Naive thymus-derived CD4-positive, alpha-beta T cell (primary cell): Measurements from ENCODE around the gene STX4. TPM values are rescaled to one million over a fixed set of nuclear protein-coding genes. Genes with fewer than 3 reads are reported as not detected.
A peak's percentile ranks its signal among the peaks of the same experiment; 100 is the strongest.

Source experiments
- ATAC-seq: fragments of 150-1000 bp; cut with Tn5 transposase; 2 replicates; pipeline ENCODE4 v1.10.0; 2021; ENCODE audit warnings: mild to moderate bottlenecking, moderate library complexity
- CTCF ChIA-PET: fragments of 350-600 bp; sonication (Branson Sonifier 250); formaldehyde crosslinking; loops from one replicate; lab custom pipeline; 2021; ENCODE audit warnings: antibody characterized with exemption; lab: Charles Lee
- POLR2A ChIA-PET: fragments of 350-600 bp; sonication (Branson Sonifier 250); formaldehyde crosslinking; loops from one replicate; lab custom pipeline; 2021; ENCODE audit warnings: antibody characterized with exemption, inconsistent platforms; lab: Charles Lee
- DNase-seq, 9 donors: peaks; one replicate each; pipeline versions ENCODE4 v3.0.0 to v3.0.0-alpha.2; 2020 to 2022; ENCODE audit warnings: mixed read lengths in 1 of 9
- H3K27ac ChIP-seq: one replicate; pipeline ENCODE4 v1.7.0; 2013; ENCODE audit warnings: mild to moderate bottlenecking, low read depth, low read length, moderate library complexity
- H3K27me3 ChIP-seq, 2 donors: one replicate each; pipeline ENCODE4 v1.7.0; 2013; ENCODE audit warnings: low read length in 2 of 2, mild to moderate bottlenecking in 2 of 2, moderate library complexity in 2 of 2; ENCODE audit not compliant: control insufficient read depth in 2 of 2, insufficient read depth in 2 of 2
- H3K36me3 ChIP-seq, 3 experiments: 1 replicate in 2 of 3; 2 replicates in 1 of 3; pipeline ENCODE4 v1.7.0; 2013; ENCODE audit warnings: low read length in 3 of 3, mild to moderate bottlenecking in 3 of 3, moderate library complexity in 1 of 3; ENCODE audit not compliant: insufficient read depth in 3 of 3, control insufficient read depth in 2 of 3
- H3K4me1 ChIP-seq, 2 donors: one replicate each; pipeline ENCODE4 v1.7.0; 2013; ENCODE audit warnings: low read length in 2 of 2, mild to moderate bottlenecking in 2 of 2, moderate library complexity in 1 of 2; ENCODE audit not compliant: control insufficient read depth in 2 of 2, insufficient read depth in 2 of 2
- H3K4me3 ChIP-seq: 2 replicates; pipeline ENCODE4 v1.7.0; 2013; ENCODE audit warnings: mild to moderate bottlenecking, low read length
- H3K9me3 ChIP-seq, 3 experiments: 1 replicate in 2 of 3; 2 replicates in 1 of 3; pipeline ENCODE4 v1.7.0; 2013; ENCODE audit warnings: low read length in 3 of 3; ENCODE audit not compliant: control insufficient read depth in 2 of 3
- H3K27ac Mint-ChIP-seq, 9 donors: one replicate each; pipeline ENCODE4 v1.8.0; 2020 to 2022; ENCODE audit warnings: mixed read lengths in 9 of 9, mild to moderate bottlenecking in 8 of 9, moderate library complexity in 5 of 9, inconsistent platforms in 2 of 9
- H3K27me3 Mint-ChIP-seq, 5 donors: one replicate each; pipeline ENCODE4 v1.8.0; 2021 to 2022; ENCODE audit warnings: mixed read lengths in 5 of 5, mild to moderate bottlenecking in 1 of 5
- H3K36me3 Mint-ChIP-seq, 5 donors: one replicate each; pipeline ENCODE4 v1.8.0; 2020 to 2022; ENCODE audit warnings: mixed read lengths in 5 of 5, mild to moderate bottlenecking in 3 of 5, inconsistent platforms in 1 of 5
- H3K4me1 Mint-ChIP-seq, 7 donors: one replicate each; pipeline ENCODE4 v1.8.0; 2020 to 2022; ENCODE audit warnings: mixed read lengths in 7 of 7, mild to moderate bottlenecking in 3 of 7, inconsistent platforms in 1 of 7
- H3K4me3 Mint-ChIP-seq, 10 donors: one replicate each; pipeline ENCODE4 v1.8.0; 2020 to 2022; ENCODE audit warnings: mild to moderate bottlenecking in 10 of 10, mixed read lengths in 10 of 10, moderate library complexity in 6 of 10, inconsistent platforms in 2 of 10
- H3K9me3 Mint-ChIP-seq, 11 donors: one replicate each; pipeline ENCODE4 v1.8.0; 2020 to 2022; ENCODE audit warnings: mixed read lengths in 11 of 11, mild to moderate bottlenecking in 4 of 11, inconsistent platforms in 1 of 11, moderate library complexity in 1 of 11
- intact Hi-C, 2 donors: fragments of 100-400 bp; cut with micrococcal nuclease; formaldehyde crosslinking; loops; one replicate each; pipeline ENCODE4 v1.15.1; 2023
- polyA plus RNA-seq, 2 donors: library from polyadenylated mRNA; unstranded; fragments of 300-500 nt; fragmentation: Illumina TruSeq; gene quantifications; one replicate each; pipeline ENCODE4 v1.2.3, GENCODE V29; 2021
- total RNA-seq, 6 experiments: library from RNA in 5 of 6; stranded (reverse) in 5 of 6; gene quantifications; 1 replicate in 5 of 6; 2 replicates in 1 of 6; pipeline ENCODE4 v1.2.3 and lab custom pipeline; 2021 to 2026

STX4 gene
- total and polyA plus RNA-seq, 7 experiments from 2014 or later: 23.1 to 114 (median 84.0) TPM

GRCh38 chr16:31042866-31043265 lies 9.5 kb downstream of the STX4 start:
- peaks cover 0 to 16% (median 5%) of the 10 kb centered on the region in 5 donors for H3K36me3 Mint-ChIP-seq
- H3K4me3 Mint-ChIP-seq: no peak overlapping the region
- H3K27ac Mint-ChIP-seq: no peak overlapping the region
- H3K27ac ChIP-seq: no peak overlapping the region
- no peaks in the 10 kb centered on the region for H3K4me1 ChIP-seq
- no peaks in the 10 kb centered on the region for H3K9me3 Mint-ChIP-seq
- H3K36me3 ChIP-seq: peaks cover 3 to 51% (median 11%) of the 10 kb centered on the region in 3 experiments
- peaks cover 0 to 3% (median 0%) of the 10 kb centered on the region in 7 donors for H3K4me1 Mint-ChIP-seq
- DNase-seq: no peak
- no peak overlapping the region for H3K4me3 ChIP-seq
- no peak for ATAC-seq
- H3K27me3 Mint-ChIP-seq: no peaks in the 10 kb centered on the region
- H3K9me3 ChIP-seq: no peaks in the 10 kb centered on the region
- intact Hi-C loops: no loop called here
- ChIA-PET POLR2A (no interaction called here), CTCF (no interaction called here)
- no peaks in the 10 kb centered on the region for H3K27me3 ChIP-seq

GRCh38 chr16:31043352-31043751 lies 10.0 kb downstream of the STX4 start:
- Mint-ChIP-seq H3K4me1 (peaks cover 0 to 3% (median 0%) of the 10 kb centered on the region in 7 donors), H3K36me3 (peaks cover 0 to 16% (median 5%) of the 10 kb centered on the region in 5 donors), H3K27ac (no peak overlapping the region), H3K27me3 (no peaks in the 10 kb centered on the region), H3K9me3 (no peaks in the 10 kb centered on the region), H3K4me3 (no peak overlapping the region)
- Histone ChIP-seq H3K4me1 (no peaks in the 10 kb centered on the region), H3K4me3 (no peak overlapping the region), H3K36me3 (peaks cover 3 to 46% (median 6%) of the 10 kb centered on the region in 3 experiments), H3K27me3 (no peaks in the 10 kb centered on the region), H3K9me3 (no peaks in the 10 kb centered on the region), H3K27ac (no peak overlapping the region)
- ChIA-PET CTCF (no interaction called here), POLR2A (no interaction called here)
- ATAC-seq: no peak
- intact Hi-C loops: no loop called here
- DNase-seq: no peak

- H3K9me3 Mint-ChIP-seq: no peaks in the 10 kb centered on the region
- H3K4me3 Mint-ChIP-seq: no peak overlapping the region
- ATAC-seq (no peak), DNase-seq (no peak)
- no peaks in the 10 kb centered on the region for H3K9me3 ChIP-seq
- ChIA-PET POLR2A (interaction anchor here (0.7 kb wide), 1 partner anchor 825 kb away, joined by 5 read pairs; no protein-coding TSS in a partner anchor), CTCF (interaction anchor here (0.6 kb wide), 1 partner anchor 293 kb away, joined by 4 read pairs; no protein-coding TSS in a partner anchor)
- no peak overlapping the region for H3K27ac ChIP-seq
- H3K27me3 ChIP-seq: no peaks in the 10 kb centered on the region
- intact Hi-C loops: no loop called here
- H3K4me1 ChIP-seq: no peaks in the 10 kb centered on the region
- H3K4me1 Mint-ChIP-seq: peaks cover 0 to 3% (median 0%) of the 10 kb centered on the region in 7 donors
- no peaks in the 10 kb centered on the region for H3K27me3 Mint-ChIP-seq
- no peak overlapping the region for H3K4me3 ChIP-seq
- H3K36me3 ChIP-seq: peaks cover 3 to 40% (median 3%) of the 10 kb centered on the region in 3 experiments
- H3K27ac Mint-ChIP-seq: no peak overlapping the region
- peaks cover 0 to 9% (median 4%) of the 10 kb centered on the region in 5 donors for H3K36me3 Mint-ChIP-seq
Observed at GRCh38 chr16:31043898-31044481, 10.6 kb downstream of the STX4 start.

GRCh38 chr16:31050280-31051030 lies 17.1 kb downstream of the STX4 start:
- peak overlapping the region in 1 of 9 donors; percentile 20 for H3K27ac Mint-ChIP-seq
- H3K4me1 ChIP-seq: no peaks in the 10 kb centered on the region
- no peak overlapping the region for H3K27ac ChIP-seq
- ChIA-PET CTCF (interaction anchor here (1.5 kb wide), 1 partner anchor 92 kb away, joined by 4 read pairs; no protein-coding TSS in a partner anchor), POLR2A (no interaction called here)
- no peaks in the 10 kb centered on the region for H3K9me3 Mint-ChIP-seq
- H3K4me3 Mint-ChIP-seq: no peak overlapping the region
- H3K4me3 ChIP-seq: no peak overlapping the region
- DNase-seq (no peak), ATAC-seq (no peak)
- intact Hi-C loops: loop anchor here in 1 of 2 donors (2.0 kb wide), 1 partner anchor 16 kb away; no protein-coding TSS in a partner anchor
- H3K27me3 ChIP-seq: no peaks in the 10 kb centered on the region
- H3K36me3 ChIP-seq: no peaks in the 10 kb centered on the region
- H3K9me3 ChIP-seq: no peaks in the 10 kb centered on the region
- peaks cover 0 to 9% (median 0%) of the 10 kb centered on the region in 7 donors for H3K4me1 Mint-ChIP-seq
- peaks cover 0 to 4% (median 2%) of the 10 kb centered on the region in 5 donors for H3K36me3 Mint-ChIP-seq
- no peaks in the 10 kb centered on the region for H3K27me3 Mint-ChIP-seq

GRCh38 chr16:31052114-31052513 lies 18.8 kb downstream of the STX4 start:
- H3K27ac Mint-ChIP-seq: no peak overlapping the region

GRCh38 chr16:31055613-31056012 lies 22.3 kb downstream of the STX4 start:
- Histone ChIP-seq H3K4me1 (peaks cover 0 to under 1% of the 10 kb centered on the region in 2 donors), H3K27ac (no peak overlapping the region), H3K36me3 (peaks cover 0 to 5% (median 0%) of the 10 kb centered on the region in 3 experiments), H3K27me3 (no peaks in the 10 kb centered on the region), H3K9me3 (no peaks in the 10 kb centered on the region), H3K4me3 (no peak overlapping the region)
- peaks cover 0 to 14% (median 4%) of the 10 kb centered on the region in 5 donors for H3K36me3 Mint-ChIP-seq
- DNase-seq (no peak), ATAC-seq (no peak)
- peaks cover 0 to 10% (median 2%) of the 10 kb centered on the region in 7 donors for H3K4me1 Mint-ChIP-seq
- no peaks in the 10 kb centered on the region for H3K27me3 Mint-ChIP-seq
- intact Hi-C loops: no loop called here
- H3K9me3 Mint-ChIP-seq: no peaks in the 10 kb centered on the region
- CTCF ChIA-PET: interaction anchor here (0.7 kb wide), 1 partner anchor 16 kb away, joined by 3 read pairs; no protein-coding TSS in a partner anchor
- H3K27ac Mint-ChIP-seq: no peak overlapping the region
- no peak overlapping the region for H3K4me3 Mint-ChIP-seq
- POLR2A ChIA-PET: no interaction called here

More at GRCh38 chr16:31052114-31052513, 18.8 kb downstream of the STX4 start:
- peaks cover 0 to 9% (median 0%) of the 10 kb centered on the region in 7 donors for H3K4me1 Mint-ChIP-seq
- DNase-seq (no peak), ATAC-seq (peak; percentile 87)
- peaks cover 0 to 7% (median 2%) of the 10 kb centered on the region in 5 donors for H3K36me3 Mint-ChIP-seq
- ChIA-PET CTCF (no interaction called here), POLR2A (no interaction called here)
- Histone ChIP-seq H3K27me3 (no peaks in the 10 kb centered on the region), H3K4me3 (no peak overlapping the region), H3K27ac (no peak overlapping the region), H3K9me3 (no peaks in the 10 kb centered on the region), H3K36me3 (no peaks in the 10 kb centered on the region), H3K4me1 (no peaks in the 10 kb centered on the region)
- H3K4me3 Mint-ChIP-seq: no peak overlapping the region
- intact Hi-C loops: no loop called here
- H3K27me3 Mint-ChIP-seq: no peaks in the 10 kb centered on the region
- no peaks in the 10 kb centered on the region for H3K9me3 Mint-ChIP-seq
